ENCODE data around the gene NEK9.

Gene NEK9

GRCh38 chr14:75119056-75119455 lies 7.8 kb downstream of the NEK9 start:
- no peak overlapping the region for H3K27ac ChIP-seq
- DNase-seq (ENCODE audit: low read depth, low spot score), result no peak

GRCh38 chr14:75113932-75114539 lies 12.8 kb downstream of the NEK9 start:
- DNase-seq (ENCODE audit: low read depth, low spot score), result no peak
- no peak overlapping the region for H3K27ac ChIP-seq

DNA sequence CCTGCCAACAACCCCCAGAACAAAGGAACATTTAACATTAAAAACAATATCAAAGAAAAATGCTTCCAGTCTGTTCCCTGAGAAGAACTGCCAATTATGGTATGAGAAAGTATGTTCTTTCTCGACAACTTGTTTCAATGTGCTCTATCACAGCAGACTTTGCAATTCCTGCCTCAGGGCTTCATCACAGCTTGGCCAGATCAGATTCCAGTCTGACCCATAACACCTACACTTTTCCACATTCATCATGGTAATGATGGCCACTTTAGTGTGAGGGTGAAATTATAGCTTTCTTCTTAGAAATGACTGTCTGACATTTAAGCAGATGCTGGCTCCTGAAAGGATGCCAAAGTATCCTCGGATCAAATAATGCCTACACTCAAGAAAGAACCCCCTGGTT lies 17.0 kb downstream of the NEK9 start:
- DNase-seq (ENCODE audit: low read depth, low spot score), result no peak
- no peak overlapping the region for H3K27ac ChIP-seq

- H3K27ac ChIP-seq, result no peak overlapping the region
- DNase-seq (ENCODE audit: low read depth, low spot score), result no peak
These were observed 19.7 kb downstream of the NEK9 start for GRCh38 chr14:75107186-75107585.

GRCh38 chr14:75101491-75101890 lies 25.4 kb downstream of the NEK9 start:
- DNase-seq (ENCODE audit: low read depth, low spot score), result no peak
- no peak overlapping the region for H3K27ac ChIP-seq

DNA sequence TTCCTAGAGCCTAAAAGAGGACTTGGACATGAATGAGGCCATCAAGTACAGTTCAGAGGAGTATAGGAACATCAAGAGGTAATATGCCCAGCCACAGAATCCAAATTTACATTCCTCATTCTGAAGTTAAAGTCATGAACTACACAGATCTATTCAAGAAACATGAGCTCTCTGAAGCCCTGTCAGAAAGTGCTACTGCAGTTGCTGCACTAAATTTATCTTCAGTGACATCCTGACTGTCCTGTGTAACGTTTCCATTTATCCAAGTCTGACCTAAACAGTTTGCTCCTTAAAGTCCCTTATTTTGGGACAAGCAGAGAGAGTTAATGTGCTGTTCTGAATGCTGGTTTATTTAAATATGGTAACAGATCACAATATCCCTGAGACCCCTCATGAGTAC lies 28.2 kb downstream of the NEK9 start:
- no peak overlapping the region for H3K27ac ChIP-seq
- DNase-seq (ENCODE audit: low read depth, low spot score), result no peak

DNA sequence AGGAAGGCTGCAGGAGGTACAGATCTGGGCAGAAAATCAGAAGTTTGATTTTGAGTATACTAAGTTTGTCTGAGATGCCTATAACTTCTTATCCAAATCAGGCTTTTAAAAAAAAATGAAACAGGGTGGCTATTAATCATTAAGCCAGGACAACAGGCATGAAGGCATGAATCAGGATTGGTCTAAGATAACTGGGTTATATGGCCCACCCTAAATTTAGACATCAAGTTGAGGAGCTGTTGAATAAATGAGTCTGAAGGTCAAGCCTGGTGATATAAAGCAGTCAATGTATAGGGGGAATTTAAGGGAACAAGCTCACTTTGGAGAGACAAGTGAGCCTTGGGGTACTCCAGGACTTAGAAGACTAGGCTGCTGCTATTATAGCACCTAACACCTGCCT lies 28.6 kb downstream of the NEK9 start:
- no peak for DNase-seq (ENCODE audit: low read depth, low spot score)
- H3K27ac ChIP-seq, result no peak overlapping the region

- no peak overlapping the region for H3K27ac ChIP-seq
- DNase-seq (ENCODE audit: low read depth, low spot score), result no peak
These were observed 29.9 kb downstream of the NEK9 start for GRCh38 chr14:75096959-75097358.

DNA sequence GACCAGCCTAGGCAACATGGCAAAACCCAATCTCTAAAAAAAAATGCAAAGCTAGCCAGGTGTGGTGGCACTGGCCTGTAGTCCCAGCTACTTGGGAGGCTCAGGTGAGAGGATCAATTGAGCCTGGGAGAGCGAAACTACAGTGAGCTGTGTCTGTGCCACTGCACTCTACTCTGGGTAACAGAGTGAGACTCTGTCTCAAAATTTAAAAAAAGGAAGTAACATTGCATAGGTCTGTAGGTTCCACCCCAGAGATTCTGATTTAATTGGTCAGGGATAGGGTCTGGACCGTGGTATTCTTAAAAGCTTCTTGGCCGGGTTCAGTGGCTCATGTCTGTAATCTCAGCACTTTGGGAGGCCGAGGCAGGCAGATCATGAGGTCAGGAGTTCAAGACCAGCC lies 31.2 kb downstream of the NEK9 start:
- no peak for DNase-seq (ENCODE audit: low read depth, low spot score)
- H3K27ac ChIP-seq, result no peak overlapping the region

GRCh38 chr14:75094896-75095295 lies 32.0 kb downstream of the NEK9 start:
- no peak for DNase-seq (ENCODE audit: low read depth, low spot score)
- H3K27ac ChIP-seq, result no peak overlapping the region

DNA sequence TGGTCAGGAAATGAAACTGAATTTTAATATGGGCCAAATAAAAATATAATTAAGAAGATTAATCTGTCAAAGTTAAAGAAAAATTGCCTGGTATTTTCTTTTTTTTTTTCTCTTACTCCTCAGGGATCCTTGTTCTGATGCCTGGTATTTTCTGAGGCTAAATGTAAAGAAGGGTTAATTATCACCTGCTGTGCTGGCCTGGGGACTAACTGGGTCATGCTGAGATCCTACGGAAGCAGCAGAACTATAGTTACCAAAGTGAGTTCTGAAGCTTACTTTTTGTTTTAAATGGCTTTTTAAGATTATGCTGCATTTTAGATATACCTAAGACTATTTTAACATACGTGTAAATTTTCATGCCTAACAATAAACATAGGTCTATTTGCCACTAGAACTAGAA lies 34.1 kb downstream of the NEK9 start:
- no peak for DNase-seq (ENCODE audit: low read depth, low spot score)

DNA sequence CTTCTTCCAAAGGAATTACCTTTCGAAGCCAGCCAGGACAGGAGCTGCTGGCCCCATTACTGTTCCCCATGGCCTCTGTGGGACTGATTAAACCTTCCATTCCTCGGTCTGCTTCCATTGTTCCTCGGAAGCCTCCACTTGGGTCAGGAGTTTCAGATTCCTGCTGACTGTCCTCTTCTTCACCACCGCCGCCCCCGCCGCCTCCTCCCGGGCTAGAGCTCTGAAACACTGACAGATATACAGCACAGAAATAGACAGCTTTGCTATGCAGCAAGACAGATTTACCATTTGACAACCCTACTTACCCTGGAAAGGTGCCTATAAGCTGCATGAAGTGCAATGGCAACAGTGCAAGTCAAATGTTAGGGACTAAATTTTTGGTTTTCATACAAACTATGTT lies 35.6 kb downstream of the NEK9 start:
- no peak for DNase-seq (ENCODE audit: low read depth, low spot score)
- no peak overlapping the region for H3K27ac ChIP-seq

More for the DNA sequence above, 34.1 kb downstream of the NEK9 start:
- H3K27ac ChIP-seq, result no peak overlapping the region

DNA sequence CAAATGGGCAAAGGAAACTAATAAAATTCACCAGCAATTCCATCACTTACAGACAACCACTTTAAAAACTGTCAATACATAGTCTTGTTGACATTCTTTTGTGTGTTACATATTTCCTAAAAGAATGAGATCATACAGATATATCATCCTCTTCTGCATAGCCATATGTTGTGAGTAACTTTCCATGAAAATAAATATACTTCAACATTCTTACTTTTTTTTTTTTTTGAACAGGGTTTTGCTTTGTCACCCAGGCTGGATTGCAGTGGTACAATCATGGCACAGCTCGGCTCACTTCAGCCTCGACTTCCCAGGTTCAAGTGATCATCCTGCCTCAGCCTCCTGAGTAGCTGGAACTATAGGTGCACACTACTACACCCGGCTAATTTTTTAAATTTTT lies 36.5 kb downstream of the NEK9 start:
- H3K27ac ChIP-seq, result no peak overlapping the region
- no peak for DNase-seq (ENCODE audit: low read depth, low spot score)

- no peak overlapping the region for H3K27ac ChIP-seq
- DNase-seq (ENCODE audit: low read depth, low spot score), result no peak
These were observed 38.1 kb downstream of the NEK9 start for GRCh38 chr14:75088566-75089373.

DNA sequence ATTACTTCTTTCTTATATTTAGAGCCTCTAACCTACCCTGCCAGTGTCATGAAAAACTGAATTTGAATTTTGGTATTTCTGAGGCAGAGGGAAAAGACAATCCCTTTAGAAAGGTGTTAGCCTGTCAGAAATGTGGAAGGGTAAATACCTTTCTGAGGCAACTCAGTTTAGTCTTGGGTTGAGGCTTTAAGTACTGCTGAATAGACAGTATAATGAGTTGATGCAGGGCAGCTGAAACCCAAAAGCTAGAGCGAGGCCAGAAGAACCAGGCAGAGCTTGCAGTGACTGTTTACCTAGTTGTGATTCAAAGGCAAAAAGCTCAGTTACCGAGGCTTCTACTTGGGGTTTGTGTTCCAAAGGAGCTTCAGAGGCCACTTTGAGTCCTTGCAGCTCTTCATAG lies 38.7 kb downstream of the NEK9 start:
- DNase-seq (ENCODE audit: low read depth, low spot score), result no peak
- no peak overlapping the region for H3K27ac ChIP-seq

- H3K27ac ChIP-seq, result no peak overlapping the region
- no peak for DNase-seq (ENCODE audit: low read depth, low spot score)
These were observed 42.3 kb downstream of the NEK9 start for GRCh38 chr14:75084513-75084912.

- no peak overlapping the region for H3K27ac ChIP-seq
- no peak for DNase-seq (ENCODE audit: low read depth, low spot score)
These were observed 43.6 kb downstream of the NEK9 start for GRCh38 chr14:75083271-75083670.

DNA sequence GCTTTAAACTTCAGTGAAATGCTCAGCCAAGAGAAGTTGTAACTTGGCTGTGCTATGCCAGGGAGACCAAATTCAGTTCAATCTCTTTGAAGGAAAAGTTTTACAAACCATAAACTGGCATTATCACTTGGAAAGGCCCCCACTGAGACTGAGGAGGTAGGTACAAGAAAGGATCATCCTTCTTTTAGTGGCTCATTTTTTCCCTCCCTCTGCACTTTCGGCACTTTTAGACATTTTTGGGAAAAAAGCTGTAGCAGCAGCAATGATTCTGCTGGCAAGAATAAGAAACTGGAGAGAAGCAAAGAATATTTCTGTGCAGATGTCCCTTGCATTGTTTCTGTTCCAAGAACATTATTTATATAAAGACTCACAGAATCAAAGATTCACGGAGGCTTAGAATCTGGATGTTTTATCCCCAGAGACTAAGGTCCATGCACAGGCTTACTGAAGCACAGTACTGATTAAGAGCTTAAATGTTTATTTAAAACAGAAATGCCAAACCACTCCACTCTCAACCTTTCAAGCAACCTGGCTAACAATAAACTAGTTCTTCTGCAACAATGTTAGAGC lies 45.1 kb downstream of the NEK9 start:
- H3K27ac ChIP-seq, result no peak overlapping the region
- DNase-seq (ENCODE audit: low read depth, low spot score), result no peak

GRCh38 chr14:75079521-75079920 lies 47.3 kb downstream of the NEK9 start:
- no peak for DNase-seq (ENCODE audit: low read depth, low spot score)
- no peak overlapping the region for H3K27ac ChIP-seq

GRCh38 chr14:75077794-75078193 lies 49.1 kb downstream of the NEK9 start:
- no peak overlapping the region for H3K27ac ChIP-seq
- no peak for DNase-seq (ENCODE audit: low read depth, low spot score)

- DNase-seq (ENCODE audit: low read depth, low spot score), result no peak
- no peak overlapping the region for H3K27ac ChIP-seq
These were observed 56.5 kb downstream of the NEK9 start for GRCh38 chr14:75070383-75070782.

DNA sequence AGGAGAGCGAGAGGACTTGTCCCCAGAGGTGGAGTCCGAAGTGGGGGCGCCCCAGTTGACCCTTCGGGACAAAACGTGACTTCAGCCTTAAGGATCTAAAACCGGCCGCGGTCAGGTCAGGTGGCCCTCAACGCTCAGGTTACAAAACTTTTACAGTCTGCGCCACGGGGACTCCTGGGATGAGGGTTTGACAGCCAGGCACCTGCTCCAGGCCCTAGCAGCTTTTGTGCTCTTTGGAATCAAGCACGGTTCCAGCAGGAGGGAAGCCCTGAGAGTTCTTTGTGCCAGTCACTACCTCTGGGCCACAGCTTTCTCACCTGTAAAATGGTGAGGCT lies 57.1 kb downstream of the NEK9 start:
- peak overlapping the region; percentile 64 for H3K27ac ChIP-seq
- DNase-seq (ENCODE audit: low read depth, low spot score), result no peak
